Activated T-helper 2 cell treated with anti-CD3 and anti-CD28 coated beads, Interferon-gamma antibody, Interleukin-2, Interleukin-4, amounts not matched to agents 10 μg/mL and 5 μg/mL and 100 μg/mL, durations not matched to agents 14 hours and 24 hours and 36 hours (primary cell): ENCODE data around the gene MICAL3. TPM values are rescaled to one million over a fixed set of nuclear protein-coding genes. Genes with fewer than 3 reads are reported as not detected.
A peak's percentile ranks its signal among the peaks of the same experiment; 100 is the strongest.
"Not testable (repeated sequence)": the region's sequence is repeated elsewhere in the genome, so short reads cannot be mapped to it uniquely, and the experiment has no call there.

Source experiments
- DNase-seq: peaks from one replicate; pipeline ENCODE4 v3.0.0; 2021; ENCODE audit warnings: low spot score
- H3K27ac Mint-ChIP-seq: one replicate; pipeline ENCODE4 v1.8.0; 2021; ENCODE audit warnings: mixed read lengths
- H3K27me3 Mint-ChIP-seq: one replicate; pipeline ENCODE4 v1.8.0; 2021; ENCODE audit warnings: low read depth, mixed read lengths
- H3K36me3 Mint-ChIP-seq: one replicate; pipeline ENCODE4 v1.8.0; 2021; ENCODE audit warnings: low read depth, mixed read lengths
- H3K4me1 Mint-ChIP-seq: one replicate; pipeline ENCODE4 v1.8.0; 2021; ENCODE audit warnings: low read depth, mixed read lengths
- H3K4me3 Mint-ChIP-seq: one replicate; pipeline ENCODE4 v1.8.0; 2021; ENCODE audit warnings: low read depth, mild to moderate bottlenecking, moderate library complexity, mixed read lengths
- H3K9me3 Mint-ChIP-seq: one replicate; pipeline ENCODE4 v1.8.0; 2021; ENCODE audit warnings: mixed read lengths
- intact Hi-C: fragments of 100-400 bp; cut with micrococcal nuclease; formaldehyde crosslinking; loops from one replicate; pipeline ENCODE4 v1.15.1; 2023
- total RNA-seq: library from RNA; stranded (reverse); gene quantifications from 2 replicates; pipeline ENCODE4 v1.2.3, GENCODE V29; 2022

MICAL3 gene
- total RNA-seq, 1 donor from 2014 or later, result 41.8 TPM

- Mint-ChIP-seq H3K27ac (no peak overlapping the region), H3K4me1 (peaks cover 19% of the 10 kb centered on the region), H3K4me3 (no peak overlapping the region), H3K27me3 (peaks cover 40% of the 10 kb centered on the region), H3K9me3 (no peaks in the 10 kb centered on the region), H3K36me3 (no peaks in the 10 kb centered on the region)
- DNase-seq, result no peak
- intact Hi-C loops, result no loop called here
Measured at GRCh38 chr22:17764036-17764435, 260.3 kb downstream of the MICAL3 start.

GRCh38 chr22:17763442-17763841 is 260.9 kb downstream of the MICAL3 start:
- H3K36me3 Mint-ChIP-seq, H3K4me3 Mint-ChIP-seq, DNase-seq, H3K9me3 Mint-ChIP-seq, intact Hi-C loops, H3K27ac Mint-ChIP-seq: not testable (repeated sequence)
- H3K4me1 Mint-ChIP-seq, result peaks cover 19% of the 10 kb centered on the region
- H3K27me3 Mint-ChIP-seq, result peaks cover 42% of the 10 kb centered on the region

- no peaks in the 10 kb centered on the region for H3K9me3 Mint-ChIP-seq
- no peak for DNase-seq
- intact Hi-C loops, result no loop called here
- H3K36me3 Mint-ChIP-seq, result no peaks in the 10 kb centered on the region
- H3K27ac Mint-ChIP-seq, result no peak overlapping the region
- no peak overlapping the region for H3K4me3 Mint-ChIP-seq
- peaks cover 40% of the 10 kb centered on the region for H3K27me3 Mint-ChIP-seq
- peaks cover 9% of the 10 kb centered on the region for H3K4me1 Mint-ChIP-seq
Measured at GRCh38 chr22:17761138-17761488, 263.2 kb downstream of the MICAL3 start.

GRCh38 chr22:17754233-17754925 is 270.0 kb downstream of the MICAL3 start:
- H3K4me1 Mint-ChIP-seq, result no peaks in the 10 kb centered on the region
- no peak overlapping the region for H3K4me3 Mint-ChIP-seq
- H3K36me3 Mint-ChIP-seq, result no peaks in the 10 kb centered on the region
- no peak for DNase-seq
- H3K27ac Mint-ChIP-seq, result no peak overlapping the region
- H3K9me3 Mint-ChIP-seq, result no peaks in the 10 kb centered on the region
- intact Hi-C loops, result no loop called here
- peaks cover 6% of the 10 kb centered on the region for H3K27me3 Mint-ChIP-seq

- Mint-ChIP-seq H3K27ac (no peak overlapping the region), H3K4me3 (no peak overlapping the region), H3K36me3 (no peaks in the 10 kb centered on the region), H3K27me3 (peaks cover 4% of the 10 kb centered on the region), H3K4me1 (no peaks in the 10 kb centered on the region), H3K9me3 (no peaks in the 10 kb centered on the region)
- intact Hi-C loops, result no loop called here
- no peak for DNase-seq
Measured at GRCh38 chr22:17753401-17753989, 270.9 kb downstream of the MICAL3 start.

- H3K9me3 Mint-ChIP-seq, result no peaks in the 10 kb centered on the region
- H3K4me1 Mint-ChIP-seq, result no peaks in the 10 kb centered on the region
- no peak overlapping the region for H3K27ac Mint-ChIP-seq
Measured at GRCh38 chr22:17751596-17751995, 272.8 kb downstream of the MICAL3 start.

GRCh38 chr22:17749605-17750395 is 274.6 kb downstream of the MICAL3 start:
- Mint-ChIP-seq H3K4me1 (no peaks in the 10 kb centered on the region), H3K9me3 (no peaks in the 10 kb centered on the region), H3K36me3 (no peaks in the 10 kb centered on the region), H3K4me3 (no peak overlapping the region), H3K27ac (no peak overlapping the region), H3K27me3 (no peaks in the 10 kb centered on the region)
- no peak for DNase-seq
- intact Hi-C loops, result no loop called here

More at GRCh38 chr22:17751596-17751995, 272.8 kb downstream of the MICAL3 start:
- no peak for DNase-seq
- H3K4me3 Mint-ChIP-seq, result no peak overlapping the region
- no peaks in the 10 kb centered on the region for H3K36me3 Mint-ChIP-seq
- peaks cover 2% of the 10 kb centered on the region for H3K27me3 Mint-ChIP-seq
- intact Hi-C loops, result no loop called here

- Mint-ChIP-seq H3K27ac (no peak overlapping the region), H3K36me3 (no peaks in the 10 kb centered on the region), H3K4me1 (no peaks in the 10 kb centered on the region), H3K27me3 (no peaks in the 10 kb centered on the region), H3K9me3 (no peaks in the 10 kb centered on the region), H3K4me3 (no peak overlapping the region)
- no peak for DNase-seq
- intact Hi-C loops, result no loop called here
Measured at GRCh38 chr22:17748555-17749353, 275.6 kb downstream of the MICAL3 start.

- no peaks in the 10 kb centered on the region for H3K9me3 Mint-ChIP-seq
- DNase-seq, result no peak
- H3K4me3 Mint-ChIP-seq, result no peak overlapping the region
- no peaks in the 10 kb centered on the region for H3K4me1 Mint-ChIP-seq
- peaks cover 2% of the 10 kb centered on the region for H3K36me3 Mint-ChIP-seq
- intact Hi-C loops, result no loop called here
- no peak overlapping the region for H3K27ac Mint-ChIP-seq
- H3K27me3 Mint-ChIP-seq, result no peaks in the 10 kb centered on the region
Measured at GRCh38 chr22:17746916-17747315, 277.4 kb downstream of the MICAL3 start.

- H3K27ac Mint-ChIP-seq, result no peak overlapping the region
- no peak overlapping the region for H3K4me3 Mint-ChIP-seq
- H3K27me3 Mint-ChIP-seq, result no peaks in the 10 kb centered on the region
- intact Hi-C loops, result no loop called here
- no peak for DNase-seq
- H3K9me3 Mint-ChIP-seq, result no peaks in the 10 kb centered on the region
- H3K4me1 Mint-ChIP-seq, result no peaks in the 10 kb centered on the region
- H3K36me3 Mint-ChIP-seq, result peaks cover 2% of the 10 kb centered on the region
Measured at GRCh38 chr22:17744430-17744829, 279.9 kb downstream of the MICAL3 start.

GRCh38 chr22:17743661-17744411 is 280.5 kb downstream of the MICAL3 start:
- intact Hi-C loops, result loop anchor here (2.0 kb wide), 1 partner anchor 333 kb away; the partner anchor contains the start of gene PEX26
- peaks cover 2% of the 10 kb centered on the region for H3K36me3 Mint-ChIP-seq
- H3K27me3 Mint-ChIP-seq, result no peaks in the 10 kb centered on the region
- H3K27ac Mint-ChIP-seq, result no peak overlapping the region
- no peaks in the 10 kb centered on the region for H3K9me3 Mint-ChIP-seq
- no peak overlapping the region for H3K4me3 Mint-ChIP-seq
- no peak for DNase-seq
- no peaks in the 10 kb centered on the region for H3K4me1 Mint-ChIP-seq

- Mint-ChIP-seq H3K4me1 (no peaks in the 10 kb centered on the region), H3K9me3 (no peaks in the 10 kb centered on the region), H3K27me3 (no peaks in the 10 kb centered on the region), H3K4me3 (no peak overlapping the region), H3K27ac (no peak overlapping the region), H3K36me3 (peaks cover 2% of the 10 kb centered on the region)
- peak; percentile 44 for DNase-seq
- intact Hi-C loops, result loop anchor here (1.0 to 2.0 kb wide), 2 partner anchors 43 to 334 kb away; partner anchors contain the start of gene PEX26
Measured at GRCh38 chr22:17742527-17742902, 281.8 kb downstream of the MICAL3 start.
